Measurements from ENCODE around the gene ERCC6L.
"Not testable (repeated sequence)": the region's sequence is repeated elsewhere in the genome, so short reads cannot be mapped to it uniquely, and the experiment has no call there.

ERCC6L gene

GRCh38 chrX:72243472-72243871 is 4.6 kb upstream of the ERCC6L start:
- no peak overlapping the region for H3K27ac ChIP-seq
- TF ChIP-seq ZFX (IDR thresholded peaks at IDR 0.05; ENCODE audit: borderline replicate concordance), result no peak
- TF ChIP-seq CTCF (IDR thresholded peaks at IDR 0.05), result no peak

GRCh38 chrX:72240976-72241375 is 2.1 kb upstream of the ERCC6L start:
- TF ChIP-seq ZFX (IDR thresholded peaks at IDR 0.05; ENCODE audit: borderline replicate concordance) (no peak), CTCF (IDR thresholded peaks at IDR 0.05) (no peak)
- no peak overlapping the region for H3K27ac ChIP-seq

GRCh38 chrX:72238183-72238582 is 644 bp downstream of the ERCC6L start:
- TF ChIP-seq CTCF (IDR thresholded peaks at IDR 0.05) (no peak), ZFX (IDR thresholded peaks at IDR 0.05; ENCODE audit: borderline replicate concordance) (no peak)
- H3K27ac ChIP-seq, result peak overlapping the region; percentile 73

- TF ChIP-seq ZFX (IDR thresholded peaks at IDR 0.05; ENCODE audit: borderline replicate concordance), result no peak
- TF ChIP-seq CTCF (IDR thresholded peaks at IDR 0.05), result no peak
- no peak overlapping the region for H3K27ac ChIP-seq
Observed at GRCh38 chrX:72236841-72237240, 2.0 kb downstream of the ERCC6L start.

GRCh38 chrX:72230290-72230689 is 8.5 kb downstream of the ERCC6L start:
- TF ChIP-seq CTCF (IDR thresholded peaks at IDR 0.05) (no peak), ZFX (IDR thresholded peaks at IDR 0.05; ENCODE audit: borderline replicate concordance) (no peak)
- no peak overlapping the region for H3K27ac ChIP-seq

- not testable (repeated sequence) for H3K27ac ChIP-seq
Observed at GRCh38 chrX:72220375-72220774, 18.5 kb downstream of the ERCC6L start.

- no peak for TF ChIP-seq ZFX (IDR thresholded peaks at IDR 0.05; ENCODE audit: borderline replicate concordance)
- no peak overlapping the region for H3K27ac ChIP-seq
Observed at GRCh38 chrX:72216973-72217372, 21.9 kb downstream of the ERCC6L start.

GRCh38 chrX:72208126-72208800 is 30.6 kb downstream of the ERCC6L start:
- TF ChIP-seq ZFX (IDR thresholded peaks at IDR 0.05; ENCODE audit: borderline replicate concordance) (no peak), CTCF (IDR thresholded peaks at IDR 0.05) (no peak)
- no peak overlapping the region for H3K27ac ChIP-seq

All from 22Rv1 (cell line).